HG03064 (cell line): ENCODE data around the gene MCRS1.

Experiments used
- ATAC-seq: cut with Tn5 transposase; IDR thresholded peaks from one replicate; pipeline ENCODE4 v1.9.1; 2021; ENCODE audit warnings: low read depth; ENCODE audit not compliant: unreplicated experiment

Gene MCRS1

GRCh38 chr12:49556391-49557186, 11.4 kb downstream of the MCRS1 start:
- ATAC-seq: no peak

- no peak for ATAC-seq
These were observed 12.1 kb downstream of the MCRS1 start for GRCh38 chr12:49555631-49556390.

- ATAC-seq: no peak
These were observed 13.7 kb downstream of the MCRS1 start for GRCh38 chr12:49554266-49554665.

GRCh38 chr12:49553512-49554088, 14.3 kb downstream of the MCRS1 start:
- no peak for ATAC-seq

GRCh38 chr12:49552899-49553298, 15.0 kb downstream of the MCRS1 start:
- no peak for ATAC-seq

- no peak for ATAC-seq
These were observed 15.5 kb downstream of the MCRS1 start for GRCh38 chr12:49552425-49552824.

- no peak for ATAC-seq
These were observed 15.9 kb downstream of the MCRS1 start for GRCh38 chr12:49552014-49552413.

GRCh38 chr12:49550693-49551252, 17.2 kb downstream of the MCRS1 start:
- ATAC-seq: no peak

GRCh38 chr12:49549735-49550692, 17.9 kb downstream of the MCRS1 start:
- no peak for ATAC-seq

GRCh38 chr12:49548822-49549648, 18.9 kb downstream of the MCRS1 start:
- no peak for ATAC-seq

GRCh38 chr12:49548481-49548821, 19.5 kb downstream of the MCRS1 start:
- ATAC-seq: no peak

GRCh38 chr12:49547090-49547690, 20.8 kb downstream of the MCRS1 start:
- ATAC-seq: no peak

GRCh38 chr12:49546481-49546880, 21.5 kb downstream of the MCRS1 start:
- no peak for ATAC-seq

- no peak for ATAC-seq
These were observed 22.1 kb downstream of the MCRS1 start for GRCh38 chr12:49545815-49546214.

- no peak for ATAC-seq
These were observed 23.8 kb downstream of the MCRS1 start for GRCh38 chr12:49543914-49544815.

GRCh38 chr12:49543221-49543913, 24.6 kb downstream of the MCRS1 start:
- ATAC-seq: no peak

GRCh38 chr12:49542592-49543160, 25.3 kb downstream of the MCRS1 start:
- no peak for ATAC-seq
